GM18907 (cell line): ENCODE data around the gene NAALADL1.

Experiments
- ATAC-seq: cut with Tn5 transposase; IDR thresholded peaks from one replicate; pipeline ENCODE4 v1.9.1; 2021; ENCODE audit warnings: mild to moderate bottlenecking, moderate library complexity; ENCODE audit not compliant: unreplicated experiment

NAALADL1 gene

DNA sequence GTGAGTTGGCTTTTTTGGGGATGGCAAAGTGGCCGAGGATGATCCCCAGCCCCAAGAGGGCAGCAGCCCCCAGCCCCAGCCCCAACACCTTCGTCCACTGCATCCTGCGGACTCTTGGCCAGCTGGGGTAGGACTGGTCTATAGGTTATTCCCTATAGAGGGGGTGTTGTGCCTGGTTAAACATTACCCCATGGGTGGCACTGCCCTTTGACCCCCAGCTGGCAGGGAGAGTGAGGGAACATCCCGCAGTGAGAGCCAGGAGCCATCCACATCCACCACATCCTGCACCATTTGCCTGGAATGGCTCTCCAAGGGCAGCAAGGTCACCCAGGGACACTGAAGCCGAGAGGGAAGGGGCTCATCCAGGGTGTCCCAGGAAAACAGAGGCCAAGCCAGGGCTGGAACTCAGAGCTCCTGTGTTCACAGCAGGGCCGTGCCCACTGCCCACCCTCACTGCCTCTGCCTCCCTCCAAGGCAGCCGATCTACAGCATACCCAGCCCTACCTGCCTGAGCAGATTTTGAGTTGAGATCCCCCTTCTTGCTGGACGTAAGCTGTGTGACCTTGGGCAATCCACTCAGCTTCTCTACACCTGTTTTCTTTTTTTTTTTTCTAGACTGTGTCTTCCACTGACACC, at the start of gene NAALADL1:
Gene NAALADL1 (minus strand): TSS at position 135 of the 636 bp plus-strand sequence. CDS start 32 bp downstream, at position 103.
- no peak for ATAC-seq

- ATAC-seq = no peak
Observed at GRCh38 chr11:65107751-65108468, 49.6 kb upstream of the NAALADL1 start.

DNA sequence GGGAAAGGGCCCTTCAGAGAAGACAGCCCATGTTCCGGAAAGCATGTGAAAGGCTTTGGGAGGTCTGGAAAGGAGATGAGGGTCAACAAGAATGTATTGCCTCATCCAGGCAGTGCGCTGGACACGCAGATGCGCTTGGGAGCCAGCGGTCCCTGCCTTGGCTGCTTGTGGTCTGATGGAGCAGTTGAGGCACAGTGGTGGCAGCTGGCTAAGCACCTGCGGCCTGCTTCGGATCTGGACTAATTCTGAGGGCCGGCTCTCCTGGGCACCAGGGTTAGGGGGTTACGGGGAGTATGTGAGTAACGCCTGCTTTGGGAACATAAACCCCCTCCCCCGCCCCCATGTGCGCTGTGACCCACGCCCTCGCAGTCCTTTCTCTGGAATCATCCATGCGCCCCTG, 48.7 kb upstream of the NAALADL1 start:
- no peak for ATAC-seq

DNA sequence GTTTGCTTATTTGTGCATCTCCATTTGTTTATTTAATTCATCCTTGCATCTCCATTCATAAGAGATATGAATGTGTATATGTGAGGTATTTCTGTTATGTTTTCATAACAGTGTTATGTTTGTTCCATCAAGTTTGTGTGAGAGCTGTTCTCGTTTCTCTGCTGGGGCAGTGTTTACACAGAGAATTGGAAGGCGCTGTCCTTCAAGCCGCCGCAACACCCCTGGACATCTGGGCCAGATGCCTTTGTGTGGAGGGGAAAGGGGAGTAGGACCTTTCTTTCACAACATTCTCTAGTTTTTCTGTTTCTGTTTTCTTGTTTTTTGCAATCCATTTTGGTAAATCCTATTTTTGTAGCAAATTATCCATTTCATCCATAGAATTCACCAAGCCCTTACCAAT, 46.3 kb upstream of the NAALADL1 start:
- ATAC-seq = no peak

DNA sequence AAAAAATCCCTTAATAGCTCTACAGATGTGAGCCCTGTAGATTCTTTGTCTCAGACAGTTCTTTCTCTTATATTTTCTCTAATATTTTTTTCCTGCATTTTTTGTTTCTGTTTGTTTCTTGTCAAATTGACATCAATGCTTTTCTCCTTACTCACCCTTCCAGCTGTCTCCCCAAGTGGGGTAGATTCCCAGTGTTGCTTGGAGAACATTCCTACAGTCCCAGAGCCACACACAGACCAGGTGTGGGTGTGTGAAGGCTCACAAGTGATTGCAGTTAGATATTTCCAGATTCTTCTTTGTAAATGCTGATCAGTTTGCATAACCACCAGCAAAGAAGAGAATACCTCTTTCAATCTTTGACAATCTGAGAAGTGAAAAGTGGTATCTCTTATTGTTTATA, 45.1 kb upstream of the NAALADL1 start:
- ATAC-seq = no peak

DNA sequence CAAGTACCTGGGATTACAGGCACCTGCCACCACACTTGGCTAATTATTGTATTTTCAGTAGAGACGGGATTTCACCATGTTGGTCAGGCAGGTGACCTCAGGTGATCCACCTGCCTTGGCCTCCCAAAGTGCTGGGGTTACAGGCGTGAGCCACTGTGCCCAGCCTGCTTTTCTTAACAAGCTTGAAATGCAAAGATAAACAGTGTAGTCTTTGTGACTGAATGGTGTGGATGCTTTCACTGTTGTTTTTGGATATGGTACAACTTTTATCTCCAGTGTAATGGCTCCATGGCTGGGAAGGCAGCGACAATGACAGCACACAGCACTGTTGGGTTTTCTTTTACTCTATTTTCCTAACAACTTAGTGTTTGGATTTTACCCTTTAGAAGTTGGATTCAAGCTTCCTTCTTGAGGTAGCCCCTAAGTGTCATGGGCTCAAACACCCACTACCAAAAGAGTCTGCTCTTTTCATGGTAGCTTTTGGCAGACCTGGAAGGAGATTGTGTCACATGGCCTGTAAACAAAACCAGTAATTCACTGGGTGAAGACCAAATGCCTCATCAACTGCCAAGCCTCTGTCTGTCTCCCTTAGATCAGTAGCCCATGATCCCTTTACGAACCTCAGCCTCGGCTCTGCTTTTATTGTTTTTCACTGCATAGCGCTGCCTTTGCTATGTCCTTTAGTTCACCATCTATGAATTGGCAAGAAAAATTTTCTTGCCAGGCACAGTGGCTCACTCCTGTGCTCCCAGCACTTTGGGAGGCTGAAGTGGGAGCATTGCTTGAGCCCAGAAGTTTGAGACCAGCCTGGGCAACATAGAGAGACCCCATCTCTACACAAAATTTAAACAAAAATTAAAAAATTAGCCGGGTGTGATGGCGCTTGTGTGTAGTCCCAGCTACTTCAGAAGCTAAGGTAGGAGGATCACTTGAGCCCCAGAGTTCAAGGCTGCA, 44.1 kb upstream of the NAALADL1 start:
- ATAC-seq = no peak

GRCh38 chr11:65100674-65101350, 42.5 kb upstream of the NAALADL1 start:
- no peak for ATAC-seq

DNA sequence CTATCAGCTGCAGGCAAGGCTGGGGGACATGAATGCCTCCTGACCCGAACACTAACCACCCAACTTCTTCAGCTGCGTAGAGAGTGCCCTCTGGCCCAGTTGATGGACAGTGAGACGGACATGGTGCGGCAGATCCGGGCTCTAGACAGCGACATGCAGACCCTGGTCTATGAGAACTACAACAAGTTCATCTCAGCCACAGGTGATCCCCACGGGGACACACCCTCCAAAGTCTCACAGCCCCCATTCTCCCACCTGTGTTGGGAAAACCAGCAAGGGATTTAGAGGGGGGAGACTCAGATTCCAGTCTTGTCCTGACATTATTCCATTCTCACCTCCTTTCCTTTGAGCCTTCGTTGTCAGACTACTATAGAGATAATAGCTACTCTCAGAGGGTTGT, 38.6 kb upstream of the NAALADL1 start:
- no peak for ATAC-seq

DNA sequence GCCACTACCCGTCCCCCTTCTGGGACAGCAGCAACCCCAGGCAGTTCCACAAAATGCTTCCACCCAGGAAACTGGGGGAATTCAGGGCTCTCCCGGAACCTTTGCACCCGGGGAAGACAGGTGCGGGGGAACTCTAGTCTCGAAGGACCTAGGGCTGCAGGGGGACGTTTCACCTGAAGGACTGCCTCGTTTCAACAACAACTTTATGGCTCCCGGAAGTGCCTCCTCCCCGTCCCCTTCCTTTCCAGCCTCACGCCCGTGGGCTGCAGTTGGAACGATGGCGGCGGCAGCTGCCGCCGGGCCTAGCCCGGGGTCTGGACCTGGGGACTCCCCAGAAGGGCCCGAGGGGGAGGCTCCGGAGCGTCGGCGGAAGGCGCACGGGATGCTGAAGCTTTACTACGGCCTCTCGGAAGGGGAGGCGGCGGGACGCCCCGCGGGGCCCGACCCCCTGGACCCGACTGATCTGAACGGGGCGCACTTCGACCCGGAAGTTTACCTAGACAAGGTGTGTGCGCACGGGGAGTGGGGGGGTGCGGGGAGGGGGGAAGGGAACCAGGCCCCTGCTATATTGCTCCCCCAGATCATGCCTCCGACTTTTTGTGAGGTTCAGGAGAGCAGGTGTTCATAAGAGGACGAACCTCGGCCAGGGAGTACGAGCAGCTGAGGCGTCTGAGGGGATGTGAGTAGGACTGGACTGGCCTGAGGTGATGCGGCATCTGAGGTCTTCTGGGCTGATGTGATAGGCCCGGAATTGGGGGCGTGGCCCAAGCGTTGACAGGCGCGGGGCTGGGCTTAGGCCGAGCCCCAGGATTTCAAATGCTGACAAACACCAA, 37.8 kb upstream of the NAALADL1 start, which contains the start of gene VPS51:
Gene VPS51 (plus strand): TSS at position 241 of the 833 bp plus-strand sequence. CDS start 37 bp downstream, at position 278.
- peak; percentile 80 for ATAC-seq

GRCh38 chr11:65095427-65095826, 37.1 kb upstream of the NAALADL1 start:
- no peak for ATAC-seq

- ATAC-seq = no peak
Observed at GRCh38 chr11:65090628-65091027, 32.3 kb upstream of the NAALADL1 start.

DNA sequence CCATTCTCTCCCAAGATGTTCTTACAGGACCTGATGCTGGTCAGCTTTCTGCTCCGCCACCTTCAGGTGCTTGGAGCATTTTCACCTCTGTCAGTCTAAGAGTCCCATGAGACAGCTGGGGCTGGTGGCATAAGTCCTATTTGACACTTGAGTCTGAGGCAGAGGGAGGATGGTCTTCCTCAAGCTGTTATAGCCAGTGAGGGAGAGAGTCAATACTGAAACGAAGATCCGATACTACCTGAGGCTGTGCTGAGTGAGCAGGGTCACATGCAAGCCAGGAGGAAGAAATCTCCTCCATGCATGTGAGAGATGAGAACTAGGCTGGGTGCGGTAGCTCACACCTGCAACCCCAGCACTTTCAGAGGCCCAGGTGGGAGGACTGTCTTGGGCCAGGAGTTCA, 31.3 kb upstream of the NAALADL1 start:
- no peak for ATAC-seq

GRCh38 chr11:65087827-65088226, 29.5 kb upstream of the NAALADL1 start:
- no peak for ATAC-seq

DNA sequence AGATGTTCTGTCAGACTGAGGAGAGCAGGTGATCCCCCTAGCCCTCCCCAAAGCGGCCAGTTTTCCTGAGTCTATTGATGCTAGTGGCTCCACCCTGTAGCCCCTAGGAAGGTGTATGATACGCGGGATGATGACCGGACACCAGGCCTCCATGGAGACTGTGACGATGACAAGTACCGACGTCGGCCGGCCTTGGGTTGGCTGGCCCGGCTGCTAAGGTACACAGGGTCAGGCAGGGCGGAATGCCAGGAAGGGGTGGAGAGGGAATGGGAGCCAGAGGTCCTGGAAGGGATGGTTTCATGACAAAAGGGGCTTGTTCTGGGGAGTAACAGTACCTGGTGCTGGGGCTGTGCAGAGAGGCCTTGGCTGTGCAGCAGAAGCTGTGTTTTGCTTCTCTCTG, 28.9 kb upstream of the NAALADL1 start:
- ATAC-seq = no peak

DNA sequence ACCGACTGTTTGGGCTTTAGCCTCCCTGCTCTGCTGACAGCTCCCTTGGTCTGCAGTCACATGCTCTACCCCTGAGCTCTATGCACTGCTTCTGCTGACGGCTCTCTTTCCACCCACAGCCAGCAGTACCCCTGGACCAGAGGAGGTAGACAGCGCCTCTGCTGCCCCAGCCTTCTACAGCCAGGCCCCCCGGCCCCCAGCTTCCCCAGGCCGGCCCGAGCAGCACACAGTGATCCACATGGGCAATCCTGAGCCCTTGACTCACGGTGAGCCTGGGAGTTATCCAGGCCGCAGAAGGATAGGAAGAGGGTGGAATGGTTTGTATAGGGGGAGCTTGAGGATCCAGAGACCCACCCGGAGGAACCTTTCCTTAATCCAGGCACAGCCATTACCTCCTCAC, 28.5 kb upstream of the NAALADL1 start:
- no peak for ATAC-seq

- ATAC-seq = no peak
Observed at GRCh38 chr11:65085446-65085845, 27.1 kb upstream of the NAALADL1 start.

DNA sequence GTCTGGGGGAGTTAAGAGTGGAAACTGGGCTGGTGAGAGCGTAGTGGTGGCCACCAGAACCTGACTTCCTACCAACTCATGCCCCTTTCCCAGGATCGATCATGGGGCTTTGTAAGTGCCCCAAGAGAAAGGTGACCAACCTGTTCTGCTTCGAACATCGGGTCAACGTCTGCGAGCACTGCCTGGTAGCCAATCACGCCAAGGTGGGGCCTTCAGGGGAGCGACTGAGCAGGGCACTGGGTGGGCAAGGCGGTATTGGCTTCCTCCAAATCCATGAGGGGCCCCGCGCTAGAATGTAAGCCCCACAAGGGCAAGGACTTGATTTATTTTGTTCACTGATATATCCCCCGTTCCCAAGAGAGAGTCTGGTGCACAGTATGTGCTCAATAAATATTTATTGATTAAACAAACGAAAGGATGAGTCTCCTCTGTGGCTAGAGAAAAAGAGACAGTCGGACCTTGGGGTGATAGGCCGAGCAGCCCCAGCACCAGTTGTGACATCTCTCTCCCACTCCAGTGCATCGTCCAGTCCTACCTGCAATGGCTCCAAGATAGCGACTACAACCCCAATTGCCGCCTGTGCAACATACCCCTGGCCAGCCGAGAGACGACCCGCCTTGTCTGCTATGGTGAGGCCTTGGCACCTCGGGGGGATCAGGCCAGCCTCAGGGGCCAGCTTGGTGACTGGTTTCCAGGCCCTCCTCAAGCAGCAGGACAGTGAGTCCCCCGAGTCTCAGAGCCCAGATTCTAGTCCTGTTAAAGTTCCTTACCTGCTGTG, 26.4 kb upstream of the NAALADL1 start:
- ATAC-seq = peak; percentile 14

GRCh38 chr11:65083834-65084597, 25.7 kb upstream of the NAALADL1 start, which contains the start of the genes CDCA5 and ZFPL1:
Gene CDCA5, minus strand, starts transcription at chr11:65084040. Its CDS starts 62 bp downstream, at chr11:65083978.
Gene ZFPL1, plus strand, starts transcription at chr11:65084222. Its CDS starts 477 bp downstream, at chr11:65084699.
- peak; percentile 77 for ATAC-seq
